Measurements from ENCODE around the gene C11orf52. TPM values are rescaled to one million over a fixed set of nuclear protein-coding genes. Genes with fewer than 3 reads are reported as not detected.

C11orf52 gene
- total and polyA plus RNA-seq, 2 of the 8 experiments (the other 6 are each of a cell fraction or from before 2014, with no cell fraction given), result 1.7 to 2.7 TPM

DNA sequence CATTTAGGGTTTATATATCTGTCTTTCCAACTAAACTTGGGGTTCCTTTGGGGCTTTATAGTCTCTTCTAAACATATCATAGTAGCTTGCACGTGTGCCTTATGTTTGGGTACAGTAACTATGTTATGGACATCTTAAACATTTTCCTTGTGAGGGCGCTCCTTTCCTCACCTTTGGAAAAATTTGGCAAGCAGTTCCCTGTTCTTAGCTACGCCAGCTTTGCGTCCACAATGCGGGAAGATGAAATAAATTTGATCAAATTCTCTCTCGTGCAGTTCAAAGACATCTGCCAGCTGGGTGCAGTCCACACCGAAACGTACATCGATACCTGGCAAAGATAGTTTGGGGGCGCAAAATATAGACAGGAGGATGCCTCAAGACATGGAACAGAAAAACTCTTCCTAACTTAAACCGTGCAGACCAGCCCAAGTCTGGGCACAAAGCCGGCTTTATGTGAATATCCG, 40.3 kb upstream of the C11orf52 start:
- no peaks in the 10 kb centered on the region for H3K9me3 ChIP-seq (ENCODE audit: insufficient read depth in 2 of 2, low read depth in 1 of 2, low read length in 1 of 2)
- peak overlapping the region; percentile 57 to 93 (median 82) for H3K4me3 ChIP-seq (ENCODE audit: extremely low read depth in 1 of 4, insufficient read depth in 2 of 4, low read depth in 3 of 4, low read length in 4 of 4)
- FAIRE-seq, result peak; percentile 7
- H3K18ac ChIP-seq (ENCODE audit: extremely low read depth, low read length), result peak overlapping the region; percentile 20; the same call in 1 of the 2 replicates
- peak overlapping the region; percentile 59 for H3K56ac ChIP-seq (replicated peaks; ENCODE audit: insufficient read length, low read depth, low read length)
- peak overlapping the region; percentile 66 to 89 (median 74) for H3K9ac ChIP-seq (replicated peaks in 1 of 4; ENCODE audit: extremely low read depth in 1 of 4, low read depth in 3 of 4, low read length in 3 of 4)
- 0 out of 2 replicates have a peak, but pooled peaks cover 2% of the 10 kb centered on the region for H3K79me1 ChIP-seq (ENCODE audit: low read depth, low read length)
- H2AK5ac ChIP-seq (ENCODE audit: low read depth, low read length), result no peak overlapping the region
- H3K23ac ChIP-seq (ENCODE audit: insufficient read length), result no peak overlapping the region
- no peaks in the 10 kb centered on the region for H3K27me3 ChIP-seq (replicated peaks in 1 of 4; ENCODE audit: control insufficient read depth in 3 of 4, extremely low read depth in 1 of 4, insufficient read depth in 3 of 4, low read length in 3 of 4)
- no peaks in the 10 kb centered on the region for H4K20me1 ChIP-seq (replicated peaks in 1 of 2; ENCODE audit: control insufficient read depth in 1 of 2, insufficient read depth in 2 of 2, low read length in 2 of 2)
- peak overlapping the region; percentile 96 for H2AFZ ChIP-seq (ENCODE audit: low read length)
- peaks cover 2% of the 10 kb centered on the region; the same call in 1 of the 2 replicates for H3K23me2 ChIP-seq (ENCODE audit: low read depth, low read length)
- H3K4ac ChIP-seq (replicated peaks; ENCODE audit: insufficient read length, low read depth, low read length), result peak overlapping the region; percentile 27
- peak overlapping the region; percentile 76 for H4K91ac ChIP-seq (replicated peaks; ENCODE audit: insufficient read length, low read length)
- H3K4me2 ChIP-seq (ENCODE audit: insufficient read depth in 1 of 2, low read depth in 2 of 2, low read length in 2 of 2), result peak overlapping the region; percentile 80 to 95
- H2BK12ac ChIP-seq (ENCODE audit: low read depth, low read length), result peak overlapping the region; percentile 40; the same call in 1 of the 2 replicates
- no peak overlapping the region for H3K14ac ChIP-seq (ENCODE audit: insufficient read length)
- H4K5ac ChIP-seq (ENCODE audit: insufficient read length, low read depth, low read length), result peak overlapping the region; percentile 24
- ChIA-PET POLR2A (ENCODE audit: partially characterized antibody) (interaction anchor here (1.2 kb wide), 1 partner anchor 104 kb away, joined by 4 read pairs; no protein-coding TSS in a partner anchor), CTCF (ENCODE audit: partially characterized antibody) (interaction anchor here (0.8 to 6.2 kb wide), 17 partner anchors 13 to 515 kb away, joined by 3 to 36 read pairs (median 4); no protein-coding TSS in a partner anchor)
- WGBS, 2 experiments (ENCODE audit: extremely low coverage in 1 of 2, insufficient coverage in 1 of 2, insufficient read length in 1 of 2, insufficient replicate concordance in 2 of 2, low coverage in 1 of 2, low lambda C conversion rate in 2 of 2, missing lambda C conversion rate in 1 of 2), result 4% methylated on average over 13 of the region's 13 CpGs; no CpG with 5 or more reads in 1 of the 2 experiments
- no peak for DNase-seq (ENCODE audit: low read depth in 1 of 2, low spot score in 2 of 2)
- H4K8ac ChIP-seq (ENCODE audit: extremely low read depth, insufficient read depth, low read length), result peak overlapping the region; percentile 85; the same call in 1 of the 2 replicates
- no peaks in the 10 kb centered on the region for H3K79me2 ChIP-seq (ENCODE audit: control insufficient read depth in 1 of 2, insufficient read depth in 2 of 2, low read length in 2 of 2)
- H2BK5ac ChIP-seq (ENCODE audit: low read depth, low read length), result peak overlapping the region; percentile 92
- TF ChIP-seq JUN (IDR thresholded peaks at IDR 0.05; ENCODE audit: low read depth, low read length), result no peak
- no peak for TF ChIP-seq EGR1 (IDR thresholded peaks at IDR 0.05; ENCODE audit: borderline replicate concordance, low read depth, low read length)
- no peak for TF ChIP-seq TEAD4 (IDR thresholded peaks at IDR 0.05; ENCODE audit: low read depth, low read length)
- TF ChIP-seq BACH1 (IDR thresholded peaks at IDR 0.05; ENCODE audit: low read length), result no peak
- TF ChIP-seq POLR2AphosphoS5 (IDR thresholded peaks at IDR 0.05; ENCODE audit: low read depth, low read length), result no peak
- TF ChIP-seq, protein P1, sequence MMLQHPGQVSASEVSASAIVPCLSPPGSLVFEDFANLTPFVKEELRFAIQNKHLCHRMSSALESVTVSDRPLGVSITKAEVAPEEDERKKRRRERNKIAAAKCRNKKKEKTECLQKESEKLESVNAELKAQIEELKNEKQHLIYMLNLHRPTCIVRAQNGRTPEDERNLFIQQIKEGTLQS (IDR thresholded peaks at IDR 0.05; ENCODE audit: insufficient read depth, low read depth, low read length), result no peak
- no peak for TF ChIP-seq RFX5 (IDR thresholded peaks at IDR 0.05; ENCODE audit: borderline replicate concordance, low read depth, low read length)
- no peak for TF ChIP-seq KDM1A (IDR thresholded peaks at IDR 0.05; ENCODE audit: borderline replicate concordance, low read length)
- no peak for TF ChIP-seq CBX5 (IDR thresholded peaks at IDR 0.05; ENCODE audit: low read depth, low read length)
- no peak for TF ChIP-seq CREB1 (IDR thresholded peaks at IDR 0.05)
- TF ChIP-seq RAD21 (IDR thresholded peaks at IDR 0.05 in 1 of 2, conservative IDR thresholded peaks at IDR 0.05 in 1 of 2; ENCODE audit: low read depth in 2 of 2, low read length in 2 of 2), result peak in 1 of 2 experiments; percentile 15; a peak in 1 of 4 replicates
- TF ChIP-seq POLR2A (IDR thresholded peaks at IDR 0.05; ENCODE audit: control extremely low read depth in 1 of 2, low read depth in 2 of 2, low read length in 2 of 2), result peak in 1 of 2 experiments; percentile 11; a peak in 1 of 3 replicates
- H3K36me3 ChIP-seq (ENCODE audit: control insufficient read depth in 2 of 4, insufficient read depth in 4 of 4, low read length in 3 of 4), result no peaks in the 10 kb centered on the region
- peak overlapping the region; percentile 70 for H3K27ac ChIP-seq (ENCODE audit: low read depth, low read length)
- H2BK20ac ChIP-seq (ENCODE audit: low read length), result no peak overlapping the region
- no peak overlapping the region for H2BK120ac ChIP-seq (replicated peaks; ENCODE audit: low read depth, low read length)
- H2BK15ac ChIP-seq (ENCODE audit: low read length), result no peak overlapping the region
- no peaks in the 10 kb centered on the region for H3K4me1 ChIP-seq (replicated peaks in 1 of 4; ENCODE audit: control insufficient read depth in 3 of 4, insufficient read depth in 4 of 4, low read length in 3 of 4)
